Measurements from ENCODE around the gene CDH12.

GRCh38 chr5:22390888-22391287, 462.3 kb downstream of the CDH12 start:
- TF ChIP-seq, protein P1, sequence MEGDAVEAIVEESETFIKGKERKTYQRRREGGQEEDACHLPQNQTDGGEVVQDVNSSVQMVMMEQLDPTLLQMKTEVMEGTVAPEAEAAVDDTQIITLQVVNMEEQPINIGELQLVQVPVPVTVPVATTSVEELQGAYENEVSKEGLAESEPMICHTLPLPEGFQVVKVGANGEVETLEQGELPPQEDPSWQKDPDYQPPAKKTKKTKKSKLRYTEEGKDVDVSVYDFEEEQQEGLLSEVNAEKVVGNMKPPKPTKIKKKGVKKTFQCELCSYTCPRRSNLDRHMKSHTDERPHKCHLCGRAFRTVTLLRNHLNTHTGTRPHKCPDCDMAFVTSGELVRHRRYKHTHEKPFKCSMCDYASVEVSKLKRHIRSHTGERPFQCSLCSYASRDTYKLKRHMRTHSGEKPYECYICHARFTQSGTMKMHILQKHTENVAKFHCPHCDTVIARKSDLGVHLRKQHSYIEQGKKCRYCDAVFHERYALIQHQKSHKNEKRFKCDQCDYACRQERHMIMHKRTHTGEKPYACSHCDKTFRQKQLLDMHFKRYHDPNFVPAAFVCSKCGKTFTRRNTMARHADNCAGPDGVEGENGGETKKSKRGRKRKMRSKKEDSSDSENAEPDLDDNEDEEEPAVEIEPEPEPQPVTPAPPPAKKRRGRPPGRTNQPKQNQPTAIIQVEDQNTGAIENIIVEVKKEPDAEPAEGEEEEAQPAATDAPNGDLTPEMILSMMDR (IDR thresholded peaks at IDR 0.05; ENCODE audit: low read depth, low read length) = no peak
- TF ChIP-seq EZH2phosphoT487 (IDR thresholded peaks at IDR 0.05; ENCODE audit: low read depth) = no peak
